B cell (primary cell): ENCODE results near the gene RMDN2. TPM values are rescaled to one million over a fixed set of nuclear protein-coding genes. Genes with fewer than 3 reads are reported as not detected.

ENCODE experiments used
- ATAC-seq: fragments of 200-7000 bp; cut with Tn5 transposase; one replicate; pipeline ENCODE4 v1.10.0; 2021; ENCODE audit warnings: low read depth, mild to moderate bottlenecking, moderate number of reproducible peaks, moderate library complexity
- CTCF ChIA-PET: fragments of 350-600 bp; sonication (Branson Sonifier 250); formaldehyde crosslinking; loops from one replicate; lab custom pipeline; 2021; ENCODE audit warnings: antibody characterized with exemption, inconsistent platforms; lab: Charles Lee
- POLR2A ChIA-PET: fragments of 350-600 bp; sonication (Branson Sonifier 250); formaldehyde crosslinking; loops from one replicate; lab custom pipeline; 2021; ENCODE audit warnings: antibody characterized with exemption; lab: Charles Lee
- DNase-seq: peaks from one replicate; pipeline ENCODE4 v3.0.0; 2013
- H2AFZ ChIP-seq: 2 replicates; pipeline ENCODE4 v1.6.1; 2012; ENCODE audit warnings: mild to moderate bottlenecking, low read depth, low read length; ENCODE audit not compliant: insufficient read depth, poor library complexity, severe bottlenecking
- H3K27ac ChIP-seq, 2 donors: 1 replicate in 1 of 2; 2 replicates in 1 of 2; pipeline ENCODE4 v1.5.1; 2012 to 2013; ENCODE audit warnings: low read length in 2 of 2, mild to moderate bottlenecking in 2 of 2, moderate library complexity in 1 of 2
- H3K27me3 ChIP-seq, 4 experiments: fragments of 200-600 bp in 1 of 4; sonication (generic) in 1 of 4; replicated peaks in 1 of 4; 1 replicate in 2 of 4; 2 replicates in 2 of 4; pipeline versions ENCODE4 v1.6.1 to v1.7.0; 2013 to 2016; ENCODE audit warnings: low read length in 3 of 4, mild to moderate bottlenecking in 2 of 4, mixed read lengths in 1 of 4, moderate library complexity in 1 of 4; ENCODE audit not compliant: insufficient read depth in 4 of 4, control insufficient read depth in 3 of 4; ENCODE audit errors: control extremely low read depth in 1 of 4
- H3K36me3 ChIP-seq, 2 experiments: replicated peaks in 1 of 2; 1 replicate in 1 of 2; 2 replicates in 1 of 2; pipeline versions ENCODE4 v1.6.1 to v1.7.1; 2013; ENCODE audit warnings: low read length in 1 of 2; ENCODE audit not compliant: insufficient read depth in 2 of 2, control insufficient read depth in 1 of 2; ENCODE audit errors: control extremely low read depth in 1 of 2, extremely low read depth in 1 of 2
- H3K4me1 ChIP-seq, 2 donors: fragments of 200-600 bp in 1 of 2; sonication (generic) in 1 of 2; 1 replicate in 1 of 2; 2 replicates in 1 of 2; pipeline versions ENCODE4 v1.5.1 to v1.6.1; 2013 to 2017; ENCODE audit warnings: low read length in 2 of 2; ENCODE audit not compliant: control insufficient read depth in 2 of 2, insufficient read depth in 2 of 2
- H3K4me2 ChIP-seq: replicated peaks from 2 replicates; pipeline ENCODE3; 2012; ENCODE audit warnings: mild to moderate bottlenecking, low read depth, low read length; ENCODE audit not compliant: poor library complexity, severe bottlenecking
- H3K4me3 ChIP-seq, 5 experiments: fragments of 200-600 bp in 1 of 5; sonication (generic) in 1 of 5; 1 replicate in 3 of 5; 2 replicates in 2 of 5; pipeline versions ENCODE4 v1.5.1 to v1.7.0; 2011 to 2016; ENCODE audit warnings: low read length in 4 of 5, mild to moderate bottlenecking in 4 of 5, low read depth in 2 of 5, control low read depth in 1 of 5, moderate library complexity in 1 of 5; ENCODE audit not compliant: insufficient read depth in 1 of 5; ENCODE audit errors: control extremely low read depth in 1 of 5, extremely low read depth in 1 of 5
- H3K79me2 ChIP-seq: fragments of 200-600 bp; sonication (generic); one replicate; pipeline ENCODE4 v1.6.0; 2016; ENCODE audit warnings: low read length; ENCODE audit not compliant: control insufficient read depth, insufficient read depth
- H3K9ac ChIP-seq: fragments of 200-600 bp; sonication (generic); 2 replicates; pipeline ENCODE4 v1.6.1; 2017; ENCODE audit warnings: mild to moderate bottlenecking, low read length, moderate library complexity
- H3K9me3 ChIP-seq, 3 donors: one replicate each; pipeline versions ENCODE4 v1.6.1 to v1.7.1; 2013; ENCODE audit warnings: low read length in 2 of 3; ENCODE audit not compliant: control insufficient read depth in 2 of 3, insufficient read depth in 1 of 3; ENCODE audit errors: control extremely low read depth in 1 of 3
- H4K20me1 ChIP-seq: 2 replicates; pipeline ENCODE4 v1.6.0; 2012; ENCODE audit warnings: mild to moderate bottlenecking, low read length; ENCODE audit not compliant: insufficient read depth, control insufficient read depth, poor library complexity, severe bottlenecking
- H3K27ac Mint-ChIP-seq: one replicate; pipeline ENCODE4 v1.8.0; 2021; ENCODE audit warnings: mixed read lengths
- H3K27me3 Mint-ChIP-seq: one replicate; pipeline ENCODE4 v1.8.0; 2021; ENCODE audit warnings: mixed read lengths
- H3K4me1 Mint-ChIP-seq: one replicate; pipeline ENCODE4 v1.8.0; 2021; ENCODE audit warnings: mixed read lengths
- H3K4me3 Mint-ChIP-seq: one replicate; pipeline ENCODE4 v1.8.0; 2021; ENCODE audit warnings: mixed read lengths
- H3K9me3 Mint-ChIP-seq: one replicate; pipeline ENCODE4 v1.8.0; 2022; ENCODE audit warnings: mixed read lengths; ENCODE audit not compliant: insufficient read depth
- CTCF ChIP-seq: fragments of 200-600 bp; IDR thresholded peaks from one replicate; pipeline ENCODE4 v1.8.0; 2022; ENCODE audit warnings: antibody characterized with exemption, mild to moderate bottlenecking
- EZH2 ChIP-seq: IDR thresholded peaks from 2 replicates; pipeline ENCODE4 v1.6.1; 2012; ENCODE audit warnings: borderline replicate concordance, low read depth, mild to moderate bottlenecking, moderate library complexity, low read length; ENCODE audit not compliant: insufficient read depth, poor library complexity, severe bottlenecking
- WGBS: methylation state at CpG from one replicate; pipeline ENCODE4 v1.1.5; 2013; ENCODE audit warnings: missing lambda C conversion rate; ENCODE audit not compliant: insufficient coverage; 5-methylcytosine and 5-hydroxymethylcytosine counted together
- intact Hi-C: fragments of 100-400 bp; cut with micrococcal nuclease; formaldehyde crosslinking; loops from one replicate; pipeline ENCODE4 v1.10.0; 2022
- polyA plus RNA-seq: library from polyadenylated mRNA; depleted of rRNA; stranded (reverse); fragments of >200 nt; gene quantifications from 2 replicates; pipeline ENCODE4 v1.2.3, GENCODE V29; 2012
- total RNA-seq, 2 donors: library from RNA; stranded (reverse); fragments of 120-200 nt in 1 of 2; gene quantifications; 1 replicate in 1 of 2; 2 replicates in 1 of 2; pipeline versions ENCODE4 v1.2.3 to v1.2.4, GENCODE V29; 2013 to 2022

Gene RMDN2
- total and polyA plus RNA-seq, 2 donors (not counting 1 experiment from before 2014, with no cell fraction given), result 6.4 to 6.6 TPM

GRCh38 chr2:38010995-38011394 lies 85.9 kb downstream of the RMDN2 start:
- Histone ChIP-seq H3K4me1 (no peaks in the 10 kb centered on the region), H3K27me3 (no peaks in the 10 kb centered on the region), H3K36me3 (peaks cover 0 to 8% of the 10 kb centered on the region in 2 experiments), H4K20me1 (no peaks in the 10 kb centered on the region), H3K79me2 (no peaks in the 10 kb centered on the region), H3K27ac (no peak overlapping the region), H3K4me3 (no peak overlapping the region), H3K9ac (no peak overlapping the region), H2AFZ (no peak overlapping the region), H3K4me2 (no peak overlapping the region), H3K9me3 (no peaks in the 10 kb centered on the region)
- Mint-ChIP-seq H3K4me1 (no peaks in the 10 kb centered on the region), H3K27me3 (no peaks in the 10 kb centered on the region), H3K27ac (no peak overlapping the region), H3K4me3 (no peak overlapping the region), H3K9me3 (no peaks in the 10 kb centered on the region)
- TF ChIP-seq CTCF, result no peak
- intact Hi-C loops, result no loop called here
- no CpG with 5 or more reads among the region's 1 CpG for WGBS
- ATAC-seq (no peak), DNase-seq (no peak)
- ChIA-PET POLR2A (no interaction called here), CTCF (no interaction called here)

- H3K4me1 Mint-ChIP-seq, result no peaks in the 10 kb centered on the region
- Histone ChIP-seq H4K20me1 (no peaks in the 10 kb centered on the region), H3K4me3 (no peak overlapping the region), H3K79me2 (no peaks in the 10 kb centered on the region), H2AFZ (no peak overlapping the region), H3K9me3 (no peaks in the 10 kb centered on the region), H3K9ac (no peak overlapping the region), H3K4me1 (no peaks in the 10 kb centered on the region), H3K36me3 (peaks cover 0 to 8% of the 10 kb centered on the region in 2 experiments), H3K27me3 (no peaks in the 10 kb centered on the region), H3K4me2 (no peak overlapping the region), H3K27ac (no peak overlapping the region)
- WGBS, result 60% methylated on average over 1 of the region's 3 CpGs
- H3K4me3 Mint-ChIP-seq, result no peak overlapping the region
- TF ChIP-seq EZH2, result no peak
- DNase-seq (no peak), ATAC-seq (no peak)
- H3K9me3 Mint-ChIP-seq, result no peaks in the 10 kb centered on the region
- ChIA-PET CTCF (no interaction called here), POLR2A (no interaction called here)
- no peaks in the 10 kb centered on the region for H3K27me3 Mint-ChIP-seq
- intact Hi-C loops, result no loop called here
- no peak overlapping the region for H3K27ac Mint-ChIP-seq
These were observed 88.2 kb downstream of the RMDN2 start for GRCh38 chr2:38013158-38013752.
